Epithelial cell of proximal tubule (primary cell): Measurements from ENCODE around the gene ATP8A2. TPM values are rescaled to one million over a fixed set of nuclear protein-coding genes. Genes with fewer than 3 reads are reported as not detected.
"Not testable (repeated sequence)": the region's sequence is repeated elsewhere in the genome, so short reads cannot be mapped to it uniquely, and the experiment has no call there.

Source experiments
- DNase-seq: peaks from one replicate; pipeline ENCODE4 v3.0.0-alpha.2; 2011; ENCODE audit warnings: low read depth
- H3K4me3 ChIP-seq: 2 replicates; pipeline ENCODE4 v1.5.1; 2011; ENCODE audit warnings: low read depth, mild to moderate bottlenecking, low read length
- CTCF ChIP-seq: conservative IDR thresholded peaks from 2 replicates; pipeline ENCODE4 v1.5.1; 2012; ENCODE audit warnings: low read depth, mild to moderate bottlenecking, low read length
- total RNA-seq: library from RNA; depleted of rRNA; stranded (reverse); fragments of >200 nt; gene quantifications from 2 replicates; pipeline ENCODE4 v1.2.3, GENCODE V29; 2015

Gene ATP8A2
- total RNA-seq, 1 donor from 2014 or later = 2.2 TPM

DNA sequence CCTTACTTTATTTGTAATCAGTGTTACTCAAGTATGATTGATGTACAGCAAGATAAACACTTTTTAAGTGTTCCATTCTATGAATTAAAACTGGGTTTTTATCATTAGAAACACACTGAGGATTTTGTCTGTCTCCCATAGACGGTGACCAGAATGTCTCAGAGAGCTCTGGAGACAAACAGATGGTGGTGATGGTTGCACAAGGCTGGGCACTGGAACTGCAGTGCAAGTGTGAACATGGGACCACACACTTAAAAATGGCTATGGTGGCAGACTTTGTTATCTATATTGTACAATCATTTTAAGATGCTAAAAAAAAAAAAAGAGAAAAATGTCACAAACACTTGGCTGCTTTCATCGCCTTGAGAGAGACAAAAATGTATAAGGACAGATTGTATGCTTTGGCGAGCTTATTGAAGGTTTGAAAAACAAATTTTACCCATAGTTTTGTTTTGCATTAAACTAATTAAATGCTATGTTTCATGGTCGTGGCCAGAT lies 407.1 kb downstream of the ATP8A2 start:
- H3K4me3 ChIP-seq = no peak overlapping the region
- TF ChIP-seq CTCF = no peak
- no peak for DNase-seq

DNA sequence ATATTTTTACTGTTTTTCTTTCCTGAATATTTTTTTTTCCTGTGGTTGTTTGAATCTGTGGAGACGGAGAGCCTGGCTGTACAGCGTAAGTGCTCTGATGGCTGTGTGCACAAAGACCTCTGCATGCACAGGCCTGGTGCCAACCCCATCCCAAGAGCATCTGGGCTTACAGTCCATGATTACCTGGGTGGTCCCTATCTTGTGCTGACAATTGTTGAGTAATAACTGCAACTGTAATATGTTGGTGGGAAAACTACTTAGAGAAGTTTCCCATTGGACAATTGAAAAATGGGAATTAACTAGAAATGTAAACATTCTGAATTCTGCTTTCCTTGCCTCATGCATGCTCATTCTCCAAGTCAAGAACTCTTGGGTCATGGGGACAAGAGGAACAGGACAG lies 411.3 kb downstream of the ATP8A2 start:
- DNase-seq = no peak
- no peak overlapping the region for H3K4me3 ChIP-seq
- TF ChIP-seq CTCF = no peak

GRCh38 chr13:25783601-25784024 lies 411.8 kb downstream of the ATP8A2 start:
- no peak overlapping the region for H3K4me3 ChIP-seq
- no peak for DNase-seq
- no peak for TF ChIP-seq CTCF

- DNase-seq = no peak
These were observed 412.3 kb downstream of the ATP8A2 start for GRCh38 chr13:25784119-25784518.

DNA sequence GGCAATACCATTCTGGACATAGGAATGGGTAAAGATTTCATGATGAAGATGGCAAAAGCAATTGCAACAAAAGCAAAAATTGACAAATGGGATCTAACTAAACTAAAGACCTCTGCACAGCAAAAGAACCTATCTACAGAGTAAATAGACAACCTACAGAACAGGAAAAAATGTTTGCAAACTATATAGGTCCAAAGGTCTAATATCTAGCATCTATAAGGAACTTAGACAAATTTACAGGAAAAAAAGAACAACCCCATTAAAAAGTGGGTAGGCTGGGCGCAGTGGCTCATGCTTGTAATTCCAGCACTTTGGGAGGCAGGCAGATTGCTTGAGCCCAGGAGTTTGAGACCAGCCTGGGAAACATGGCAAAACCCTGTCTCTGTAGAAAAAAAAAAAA lies 418.4 kb downstream of the ATP8A2 start:
- not testable (repeated sequence) for H3K4me3 ChIP-seq, DNase-seq

More at GRCh38 chr13:25784119-25784518, 412.3 kb downstream of the ATP8A2 start:
- H3K4me3 ChIP-seq = no peak overlapping the region
- TF ChIP-seq CTCF = no peak

GRCh38 chr13:25795277-25795676 lies 423.5 kb downstream of the ATP8A2 start:
- no peak for TF ChIP-seq CTCF

GRCh38 chr13:25796474-25796873 lies 424.7 kb downstream of the ATP8A2 start:
- TF ChIP-seq CTCF = no peak
- no peak overlapping the region for H3K4me3 ChIP-seq
- no peak for DNase-seq

More at GRCh38 chr13:25795277-25795676, 423.5 kb downstream of the ATP8A2 start:
- DNase-seq = no peak
- H3K4me3 ChIP-seq = no peak overlapping the region
